Brain pericyte (primary cell): ENCODE results near the gene COMMD7.

ENCODE experiments used
- DNase-seq: peaks from one replicate; pipeline ENCODE4 v3.0.0-alpha.2; 2012; ENCODE audit warnings: low read depth, low spot score

The COMMD7 gene

DNA sequence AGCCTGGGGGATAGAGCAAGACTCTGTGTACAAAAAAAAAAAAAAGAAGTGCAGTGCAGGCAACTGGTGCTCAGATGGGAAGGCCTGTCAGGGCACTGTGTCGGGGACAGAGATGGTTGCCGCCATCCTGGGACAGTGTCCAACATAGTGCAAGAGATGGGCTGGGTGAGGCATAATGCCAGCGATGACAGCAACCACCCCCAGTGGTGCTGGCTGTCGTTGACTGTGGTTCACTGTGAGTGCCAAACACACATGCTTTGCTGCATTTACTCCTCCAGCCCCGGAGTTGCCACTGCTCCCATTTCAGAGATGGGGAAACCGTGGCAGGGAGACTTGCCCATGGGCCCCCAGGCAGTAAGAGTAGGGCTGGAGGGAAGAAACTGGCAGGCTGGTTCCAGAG lies 64.3 kb downstream of the COMMD7 start:
- DNase-seq: no peak

DNA sequence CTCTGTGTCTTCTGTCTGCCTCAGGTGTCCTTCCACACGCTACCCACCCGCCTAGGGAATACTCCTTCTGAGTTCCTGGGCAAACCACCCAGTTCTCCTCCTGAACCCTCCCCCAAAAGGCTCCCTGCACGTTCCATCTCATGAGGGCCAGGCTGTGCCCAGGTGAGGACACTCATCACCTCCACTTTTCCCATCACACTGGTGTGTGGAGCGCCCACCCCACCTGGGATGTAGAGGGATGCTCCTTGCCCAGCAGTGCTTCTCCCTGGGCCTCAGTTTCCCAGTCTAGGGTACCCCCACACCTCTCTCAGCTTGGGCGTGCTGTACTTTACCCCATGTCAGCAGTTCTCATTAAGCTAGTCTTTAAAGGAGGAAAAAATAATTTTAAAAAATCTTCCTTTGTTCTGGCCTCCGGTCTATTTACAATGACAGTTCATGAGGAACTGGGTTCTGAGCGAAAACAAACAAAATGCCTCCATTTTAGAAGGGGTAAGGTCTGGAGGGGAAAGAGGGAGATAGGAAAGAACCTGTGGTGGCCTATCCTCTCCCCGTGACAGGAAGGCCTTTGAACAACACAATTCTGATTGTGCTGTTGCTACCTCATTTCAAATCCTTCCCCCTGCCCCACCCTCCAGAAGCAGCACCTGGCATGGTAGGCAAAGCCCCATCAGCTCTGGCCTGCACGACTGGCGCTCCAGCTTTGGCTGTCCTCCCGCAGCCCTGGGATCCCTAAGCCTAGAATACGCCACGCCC lies 67.9 kb downstream of the COMMD7 start:
- no peak for DNase-seq

DNA sequence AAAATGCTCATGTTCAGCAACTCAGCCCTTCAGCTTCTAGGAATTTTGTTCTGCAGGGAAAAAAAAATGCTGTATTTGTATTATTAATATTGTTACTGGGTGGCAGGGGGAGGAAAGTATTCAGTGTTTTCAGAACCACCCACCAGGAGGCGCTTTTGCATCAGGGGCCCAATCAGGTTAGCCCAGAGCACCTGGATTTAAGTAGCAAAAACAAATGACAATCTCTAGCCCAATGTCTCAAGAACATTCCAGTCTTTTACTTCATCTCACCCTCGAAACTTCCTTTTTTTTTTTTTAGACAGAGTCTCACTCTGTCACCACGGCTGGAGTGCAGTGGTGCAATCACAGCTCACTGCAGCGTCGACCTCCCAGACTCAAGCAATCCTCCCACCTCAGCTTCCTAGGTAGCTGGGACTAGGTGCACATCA lies 68.9 kb downstream of the COMMD7 start:
- DNase-seq: no peak

DNA sequence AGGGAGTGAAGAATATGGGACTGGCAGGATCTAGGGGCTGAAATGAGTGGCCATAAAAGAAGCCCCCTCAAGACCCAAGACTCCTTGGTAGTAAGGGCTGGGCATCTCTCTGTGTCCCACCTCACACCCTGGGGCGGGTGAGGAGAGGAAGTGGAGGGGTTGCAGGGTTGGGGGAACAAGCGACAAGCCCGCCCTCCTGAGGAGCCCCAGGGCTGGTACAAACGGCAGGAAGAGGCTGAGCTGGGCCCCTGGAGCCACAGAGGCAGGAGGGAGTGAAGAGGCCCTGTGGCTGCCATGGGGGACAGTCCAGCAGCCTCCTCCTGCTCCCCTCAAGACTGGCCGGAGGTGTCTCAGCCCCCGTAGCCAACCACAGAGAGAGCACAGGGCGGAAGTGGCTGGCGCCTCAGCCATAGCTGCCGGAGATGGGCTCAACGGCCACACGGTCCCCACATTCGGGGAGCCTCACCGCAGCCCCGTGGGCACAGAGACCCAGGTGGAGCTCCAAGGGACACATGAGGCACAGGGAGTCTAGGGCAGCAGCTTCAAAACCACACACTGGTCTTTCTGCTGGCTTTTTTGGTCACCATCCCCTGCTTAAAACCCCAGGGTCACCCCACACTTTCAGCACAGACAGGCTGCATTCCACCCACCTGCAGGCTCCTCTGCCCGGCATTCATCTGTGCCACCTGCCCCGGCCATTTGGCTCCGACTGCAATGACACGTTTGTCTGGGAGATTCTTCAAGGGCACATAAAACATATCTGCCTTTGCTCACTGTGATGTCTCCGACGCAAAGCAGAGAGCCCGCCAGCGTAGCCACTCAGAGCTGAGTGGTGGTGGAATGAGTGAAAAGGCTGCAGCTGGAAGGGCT lies 70.0 kb downstream of the COMMD7 start:
- no peak for DNase-seq

DNA sequence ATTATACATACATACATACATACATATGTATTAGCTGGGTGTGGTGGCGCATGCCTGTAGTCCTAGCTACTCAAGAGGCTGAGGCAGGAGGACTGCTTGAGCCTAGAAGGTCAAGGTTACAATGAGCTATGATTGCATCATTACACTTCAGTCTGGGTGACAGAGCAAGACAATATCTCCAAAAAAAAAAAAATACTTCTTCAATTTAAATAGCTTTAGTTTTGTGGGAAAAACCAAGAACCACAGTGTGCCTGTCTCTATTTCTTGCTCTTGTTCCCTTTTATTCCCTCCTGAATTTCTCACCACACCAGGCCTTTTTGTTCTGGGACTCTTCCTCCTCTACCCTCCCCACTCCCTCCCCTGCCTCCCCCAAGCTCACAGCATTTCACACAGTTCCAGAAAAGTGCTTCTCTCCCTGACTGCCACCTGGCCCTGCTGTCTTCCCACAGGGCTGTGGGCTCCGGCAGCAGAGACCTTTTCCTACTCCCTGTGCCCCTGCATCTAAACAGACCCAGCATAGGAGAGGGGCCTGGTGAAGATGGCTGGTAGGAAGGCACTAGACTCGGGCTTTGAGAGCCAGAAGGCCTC lies 70.8 kb downstream of the COMMD7 start:
- DNase-seq: no peak

DNA sequence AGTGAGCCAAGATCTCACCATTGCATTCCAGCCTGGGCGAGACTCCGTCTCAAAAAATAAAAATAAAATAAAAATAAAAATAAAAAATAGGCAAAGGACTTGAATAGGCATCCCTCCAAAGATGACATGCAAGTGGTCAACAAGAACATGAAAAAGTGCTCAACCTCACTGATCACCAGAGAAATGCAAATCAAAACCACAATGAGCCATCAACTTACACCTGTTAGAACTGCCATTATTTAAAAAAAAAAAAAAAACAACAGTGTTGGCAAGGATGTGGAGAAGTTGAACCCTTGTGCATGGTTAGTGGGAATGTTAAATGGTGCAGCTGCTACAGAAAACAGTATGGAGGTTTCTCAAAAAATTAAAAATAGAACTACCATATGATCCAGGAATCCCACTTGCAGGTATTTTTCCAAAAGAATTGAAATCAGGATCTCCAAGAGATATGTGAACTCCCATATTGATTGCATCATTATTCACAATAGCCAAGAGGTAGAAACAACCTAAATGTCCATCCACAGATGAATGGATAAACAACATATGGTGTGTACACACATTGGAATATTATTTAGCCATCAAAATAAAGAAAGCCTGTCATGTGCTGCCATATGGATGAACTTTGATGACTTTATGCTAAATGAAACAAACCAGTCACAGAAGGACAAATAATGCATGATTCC lies 72.4 kb downstream of the COMMD7 start:
- DNase-seq: no peak

DNA sequence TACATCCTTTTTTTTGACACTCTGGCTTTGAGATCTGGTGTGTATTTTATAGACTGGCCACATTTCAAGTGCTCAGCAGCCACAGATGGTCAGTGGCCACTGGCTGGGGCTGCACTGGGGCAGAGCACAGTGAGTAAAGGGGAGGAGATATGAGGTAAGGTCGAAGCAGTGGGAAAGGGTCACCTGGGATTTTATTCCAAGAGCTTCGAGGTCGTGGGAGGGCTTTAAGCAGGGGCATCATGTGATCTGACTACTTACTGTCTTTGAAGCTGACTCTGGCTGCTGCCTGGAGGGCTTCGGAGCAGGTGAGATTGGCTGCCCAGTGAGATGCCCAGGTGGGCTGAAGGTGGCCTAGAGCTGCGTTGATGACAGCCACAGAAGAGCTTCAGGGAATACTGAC lies 76.2 kb downstream of the COMMD7 start:
- DNase-seq: no peak

DNA sequence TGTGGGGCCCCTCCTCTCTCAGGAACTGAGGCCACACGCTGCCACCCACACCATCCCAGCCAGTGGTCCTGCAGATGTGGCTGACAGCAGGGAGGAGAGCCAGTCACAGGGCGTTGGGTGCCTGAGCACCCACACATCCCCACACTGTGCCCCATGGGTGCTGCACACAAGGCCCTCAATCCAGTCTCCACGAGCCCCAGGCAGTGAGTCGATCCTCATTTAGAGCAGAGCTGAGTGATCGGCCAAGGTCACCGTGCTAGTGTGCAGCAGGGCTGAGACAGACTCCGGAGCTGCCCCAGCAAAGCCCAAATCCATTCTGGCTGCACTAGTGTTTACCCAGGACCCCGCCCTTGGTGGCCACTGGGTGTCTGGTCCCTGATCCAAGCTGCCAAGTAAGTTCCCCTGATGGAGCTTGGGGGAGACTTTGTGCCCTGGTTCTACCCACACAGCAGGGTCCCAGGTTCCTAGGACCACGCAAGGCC lies 78.5 kb downstream of the COMMD7 start:
- DNase-seq: no peak

DNA sequence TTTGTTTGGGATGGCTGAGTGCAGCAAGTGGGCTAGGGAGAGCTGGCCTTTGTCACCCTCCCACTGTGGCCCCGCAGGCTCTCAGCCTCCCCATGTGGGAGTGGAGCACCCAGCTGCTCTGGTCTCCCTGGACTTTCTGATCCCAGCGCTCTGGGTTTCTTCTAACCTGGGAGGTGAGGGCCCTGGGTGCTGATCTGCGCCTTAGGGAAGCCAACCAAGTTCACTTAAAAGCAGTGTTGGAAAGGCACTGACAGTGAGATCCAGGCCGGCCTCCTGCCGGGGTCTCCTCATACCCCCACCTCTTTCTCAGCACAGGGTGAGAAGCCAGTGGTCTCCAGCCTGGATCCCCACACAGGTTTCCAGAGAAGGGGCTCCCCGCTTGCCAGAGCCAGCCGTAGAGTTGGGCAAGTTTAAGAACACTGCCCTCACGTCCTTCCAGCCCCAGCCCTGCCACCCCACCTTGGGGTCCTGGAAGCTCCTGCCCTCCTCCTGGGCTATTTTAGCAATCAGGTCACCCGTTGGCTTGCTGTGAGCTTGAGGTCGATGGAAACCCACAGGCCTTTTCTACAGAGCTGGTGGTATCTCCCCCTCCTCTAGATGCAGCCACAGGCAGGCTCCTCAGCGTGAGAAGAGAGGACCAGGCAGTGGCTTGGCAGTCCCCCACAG lies 79.1 kb downstream of the COMMD7 start:
- DNase-seq: no peak

DNA sequence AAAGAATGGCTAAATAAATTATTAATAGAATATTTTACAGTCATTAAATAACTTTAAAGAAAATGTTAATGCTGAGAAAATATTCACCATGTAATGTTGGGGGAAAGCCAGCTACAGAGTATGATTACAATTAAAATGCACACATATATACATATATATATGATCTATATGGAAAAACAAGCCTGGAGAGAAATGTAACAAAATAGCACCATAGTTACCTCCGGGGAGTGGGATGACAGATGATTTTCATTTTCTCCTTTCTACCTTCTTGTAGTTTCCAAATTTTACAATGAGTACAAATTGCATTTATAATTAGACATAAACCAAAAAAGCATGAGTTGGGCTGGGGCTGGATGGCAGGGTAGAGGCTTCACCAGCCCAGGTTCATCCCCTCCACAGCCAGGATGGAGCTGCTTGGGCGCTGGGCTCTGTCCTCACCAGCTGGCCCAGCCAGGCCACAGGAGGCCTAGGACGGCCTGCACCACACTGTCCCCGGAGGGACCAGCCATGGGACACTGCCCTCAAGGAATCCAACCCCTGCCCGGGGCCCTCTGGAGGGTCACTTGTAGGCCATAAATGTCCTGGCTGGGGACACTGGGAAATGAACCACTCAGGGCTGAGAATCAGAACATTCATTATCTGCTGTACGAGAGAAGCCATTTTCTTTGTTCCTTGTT lies 79.8 kb downstream of the COMMD7 start:
- no peak for DNase-seq

DNA sequence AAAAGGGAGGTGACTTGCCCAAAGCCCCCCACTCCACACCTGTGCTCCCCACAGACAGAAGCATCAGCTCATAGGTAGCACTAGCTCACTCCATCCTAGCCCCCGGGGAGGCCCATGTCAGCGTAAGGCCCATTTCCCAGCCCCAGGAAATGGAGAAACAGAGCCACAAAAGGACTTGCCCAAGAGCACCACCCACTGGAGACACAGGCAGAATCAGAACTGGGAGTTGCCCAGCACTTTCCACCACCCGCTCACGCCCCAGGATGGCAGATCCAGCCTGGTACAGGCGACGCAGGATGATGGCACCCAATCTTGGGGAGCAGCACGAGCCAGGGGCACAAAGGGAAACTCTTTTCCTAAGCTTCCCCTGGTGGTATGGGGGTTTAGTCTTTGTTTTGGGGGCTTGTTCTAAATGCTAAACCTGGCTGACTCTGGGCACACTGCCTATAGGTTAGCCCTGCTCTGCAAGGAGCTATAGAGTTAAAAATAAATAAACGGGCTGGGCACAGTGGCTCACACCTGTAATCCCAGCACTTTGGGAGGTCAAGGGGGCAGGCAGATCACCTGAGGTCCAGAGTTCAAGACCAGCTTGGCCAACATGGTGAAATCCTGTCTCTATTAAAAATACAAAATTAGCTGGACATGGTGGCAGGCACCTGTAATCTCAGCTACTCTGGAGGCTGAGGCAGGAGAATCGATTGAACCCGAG lies 81.3 kb downstream of the COMMD7 start:
- no peak for DNase-seq

DNA sequence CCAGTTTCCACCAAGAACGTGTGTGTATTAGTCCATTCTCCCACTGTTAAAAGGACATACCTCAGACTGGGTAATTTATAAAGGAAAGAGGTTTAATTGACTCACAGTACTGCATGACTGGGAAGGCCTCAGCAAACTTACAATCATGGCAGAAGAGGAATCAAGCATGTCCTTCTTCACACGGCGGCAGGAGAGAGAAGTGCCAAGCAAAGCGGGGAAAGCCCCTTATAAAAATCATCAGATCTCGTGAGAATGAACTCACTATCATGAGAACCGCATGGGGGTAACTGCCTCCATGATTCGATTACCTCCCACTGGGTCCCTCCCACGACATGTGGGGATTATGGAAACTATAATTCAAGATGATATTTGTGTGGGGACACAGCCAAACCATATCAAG lies 82.6 kb downstream of the COMMD7 start:
- DNase-seq: no peak

DNA sequence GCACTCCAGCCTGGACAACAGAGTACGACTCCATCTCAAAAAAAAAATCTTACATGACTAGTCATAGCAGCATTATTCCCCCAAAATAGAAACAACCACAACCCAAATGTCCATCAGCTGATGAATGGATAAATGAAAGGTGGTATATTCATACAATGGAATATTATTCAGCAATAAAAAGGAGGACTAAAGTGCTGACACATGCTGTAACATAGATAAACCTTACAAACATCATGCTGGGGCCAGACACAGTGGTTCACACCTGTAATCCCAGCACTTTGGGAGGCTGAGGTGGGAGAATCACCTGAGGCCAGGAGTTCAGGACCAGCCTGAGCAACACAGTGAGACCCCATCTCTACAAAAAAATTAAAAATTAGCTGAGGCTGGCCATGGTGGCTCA lies 86.4 kb downstream of the COMMD7 start:
- no peak for DNase-seq

DNA sequence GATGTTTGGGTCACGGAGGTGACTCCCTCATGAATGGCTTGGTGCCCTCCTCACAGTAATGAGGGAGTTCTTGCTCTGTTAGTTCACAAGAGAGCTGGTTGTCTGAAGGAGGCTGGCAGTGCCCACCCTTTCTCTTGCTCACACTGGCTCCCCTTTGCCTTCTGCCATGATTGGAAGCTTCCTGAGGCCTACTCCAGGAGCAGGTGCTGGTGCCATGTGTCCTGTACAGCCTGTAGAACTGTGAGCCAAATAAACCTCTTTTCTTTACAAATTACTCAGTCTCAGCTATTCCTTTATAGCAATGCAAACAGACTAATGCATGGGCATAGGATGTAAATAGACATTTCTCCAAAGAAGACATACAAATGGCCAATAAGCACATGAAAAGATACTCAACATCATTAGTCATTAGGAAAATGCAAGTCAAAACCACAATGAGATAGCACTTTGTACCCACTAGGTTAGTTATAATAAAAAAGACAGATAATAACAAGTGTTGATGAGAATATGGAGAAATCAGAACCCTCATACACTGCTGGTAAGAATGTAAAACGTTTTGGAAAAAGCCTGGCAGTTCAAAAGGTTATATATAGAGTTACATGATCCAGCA lies 87.3 kb downstream of the COMMD7 start:
- DNase-seq: no peak

DNA sequence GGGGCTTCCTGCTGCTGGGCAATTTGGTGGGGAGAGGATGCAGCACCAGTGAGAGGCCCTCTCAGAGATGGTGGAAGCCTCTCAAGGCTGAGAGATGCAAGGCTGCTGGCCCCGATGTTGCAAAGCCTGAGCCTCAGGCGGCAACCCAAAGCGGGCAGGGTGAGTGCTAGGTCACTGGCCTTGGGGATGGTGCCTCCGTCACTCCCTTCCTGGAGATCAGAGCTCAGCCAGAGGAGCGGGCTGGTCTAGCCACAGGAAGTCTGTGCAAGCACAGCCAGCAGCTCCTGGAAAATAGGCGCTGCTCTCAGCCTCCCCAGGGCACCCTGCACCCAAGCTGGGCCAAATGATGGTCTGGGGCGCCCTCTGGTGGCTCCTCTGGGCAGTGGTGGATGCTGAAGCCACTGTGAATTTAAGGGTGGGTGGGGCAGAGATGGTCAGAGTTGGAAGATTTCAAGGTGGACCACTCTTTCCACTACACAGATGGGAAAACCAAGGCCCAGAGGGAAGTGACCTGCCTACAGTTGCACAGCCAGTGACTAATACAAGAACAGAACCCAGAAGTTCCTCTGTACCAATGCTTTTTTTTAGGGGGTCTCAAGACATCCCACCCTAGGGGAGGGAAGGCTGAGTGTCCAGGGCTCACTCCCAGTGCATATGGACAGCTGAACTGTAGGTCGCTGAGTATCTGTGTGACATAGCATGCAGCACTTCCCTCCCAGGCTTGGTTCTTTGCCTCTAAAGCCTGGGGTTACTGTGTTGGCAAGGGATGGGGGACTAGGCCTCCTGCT lies 90.3 kb downstream of the COMMD7 start:
- DNase-seq: peak; percentile 48
